C4-2B (cell line): ENCODE results near the gene LRRC27.

ENCODE experiments used
- CTCF ChIP-seq: fragments of 450-650 bp; conservative IDR thresholded peaks from 2 replicates; pipeline ENCODE4 v1.5.1; 2017; ENCODE audit warnings: mild to moderate bottlenecking
- ZFX ChIP-seq: fragments of 450-650 bp; IDR thresholded peaks from 2 replicates; pipeline ENCODE4 v1.6.1; 2017

DNA sequence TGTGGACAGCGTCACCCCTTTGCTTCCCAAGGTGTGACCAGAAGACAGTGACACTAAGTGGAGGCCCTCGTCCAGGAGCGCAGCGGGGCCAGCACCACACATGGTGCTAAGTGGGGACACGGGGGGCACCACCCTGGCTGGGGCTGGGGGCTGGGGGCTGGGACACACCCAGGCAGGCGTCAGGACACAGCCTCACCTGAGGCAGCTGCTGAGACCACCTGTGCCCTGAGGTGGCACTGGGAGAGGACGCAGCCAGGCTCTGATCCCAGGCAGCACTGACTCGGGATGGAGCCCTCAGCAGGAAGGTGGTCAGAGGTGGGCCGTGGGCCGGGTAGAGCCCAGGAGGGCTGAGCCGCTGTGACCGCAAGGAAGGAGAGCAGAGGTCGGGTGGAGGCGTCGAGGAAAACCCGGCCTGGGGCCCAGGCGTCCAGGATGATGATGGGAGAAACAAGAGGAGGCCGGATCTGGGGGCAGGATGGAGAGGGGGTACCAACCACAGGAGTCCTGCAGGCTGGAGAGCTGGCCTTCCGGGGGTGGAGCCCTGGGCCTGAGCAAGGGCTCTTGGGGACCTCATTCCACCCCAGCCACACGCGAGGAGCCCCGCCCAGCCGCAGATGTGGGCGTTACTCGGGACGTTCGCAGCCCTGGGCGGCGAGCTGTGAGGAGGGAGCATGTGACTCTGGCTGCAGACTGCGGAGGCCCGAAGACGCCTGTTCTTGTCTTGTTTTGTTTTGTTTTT lies 22.5 kb downstream of the LRRC27 start:
- TF ChIP-seq CTCF (no peak), ZFX (no peak)
